ENCODE results near the gene TRRAP.

DNA sequence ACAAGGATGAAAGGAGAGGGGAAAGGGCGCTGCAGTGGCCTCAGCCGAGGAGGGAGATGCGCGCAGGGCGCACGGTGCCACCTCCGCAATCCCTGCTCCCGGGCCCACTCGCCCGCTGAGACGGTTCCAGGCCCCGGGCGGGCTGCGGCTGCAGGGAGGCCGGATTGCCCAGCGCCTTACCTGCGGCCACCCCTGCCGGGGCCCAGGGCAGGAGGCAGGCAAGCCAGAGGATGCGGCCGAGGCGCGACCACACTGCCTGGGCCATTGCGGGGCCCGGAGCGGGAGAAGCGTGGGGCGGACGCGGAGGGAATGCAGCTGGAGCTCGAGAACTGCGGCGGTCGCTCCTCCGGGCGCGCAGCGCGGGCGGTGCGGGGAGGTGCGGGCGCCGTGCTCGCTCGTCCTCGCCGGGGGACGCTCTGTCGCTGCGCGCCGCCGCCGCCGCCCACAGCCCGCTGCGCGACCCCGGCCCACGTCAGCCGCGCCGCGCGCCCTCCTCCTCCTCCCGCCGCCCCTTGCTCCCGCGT lies 8.7 kb upstream of the TRRAP start, which contains the start of gene TMEM130:
- TF ChIP-seq POLR2A (IDR thresholded peaks at IDR 0.05) (no peak), EP300 (IDR thresholded peaks at IDR 0.05) (no peak)
- TF ChIP-seq, protein P1, sequence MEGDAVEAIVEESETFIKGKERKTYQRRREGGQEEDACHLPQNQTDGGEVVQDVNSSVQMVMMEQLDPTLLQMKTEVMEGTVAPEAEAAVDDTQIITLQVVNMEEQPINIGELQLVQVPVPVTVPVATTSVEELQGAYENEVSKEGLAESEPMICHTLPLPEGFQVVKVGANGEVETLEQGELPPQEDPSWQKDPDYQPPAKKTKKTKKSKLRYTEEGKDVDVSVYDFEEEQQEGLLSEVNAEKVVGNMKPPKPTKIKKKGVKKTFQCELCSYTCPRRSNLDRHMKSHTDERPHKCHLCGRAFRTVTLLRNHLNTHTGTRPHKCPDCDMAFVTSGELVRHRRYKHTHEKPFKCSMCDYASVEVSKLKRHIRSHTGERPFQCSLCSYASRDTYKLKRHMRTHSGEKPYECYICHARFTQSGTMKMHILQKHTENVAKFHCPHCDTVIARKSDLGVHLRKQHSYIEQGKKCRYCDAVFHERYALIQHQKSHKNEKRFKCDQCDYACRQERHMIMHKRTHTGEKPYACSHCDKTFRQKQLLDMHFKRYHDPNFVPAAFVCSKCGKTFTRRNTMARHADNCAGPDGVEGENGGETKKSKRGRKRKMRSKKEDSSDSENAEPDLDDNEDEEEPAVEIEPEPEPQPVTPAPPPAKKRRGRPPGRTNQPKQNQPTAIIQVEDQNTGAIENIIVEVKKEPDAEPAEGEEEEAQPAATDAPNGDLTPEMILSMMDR (IDR thresholded peaks at IDR 0.05) = no peak

Data from upper lobe of left lung (tissue), 4 donors.